ENCODE measurements around the gene LRRC32. TPM values are rescaled to one million over a fixed set of nuclear protein-coding genes. Genes with fewer than 3 reads are reported as not detected.

The LRRC32 gene
- total and polyA plus RNA-seq, 2 experiments from 2014 or later = 0.42 to 0.58 TPM

DNA sequence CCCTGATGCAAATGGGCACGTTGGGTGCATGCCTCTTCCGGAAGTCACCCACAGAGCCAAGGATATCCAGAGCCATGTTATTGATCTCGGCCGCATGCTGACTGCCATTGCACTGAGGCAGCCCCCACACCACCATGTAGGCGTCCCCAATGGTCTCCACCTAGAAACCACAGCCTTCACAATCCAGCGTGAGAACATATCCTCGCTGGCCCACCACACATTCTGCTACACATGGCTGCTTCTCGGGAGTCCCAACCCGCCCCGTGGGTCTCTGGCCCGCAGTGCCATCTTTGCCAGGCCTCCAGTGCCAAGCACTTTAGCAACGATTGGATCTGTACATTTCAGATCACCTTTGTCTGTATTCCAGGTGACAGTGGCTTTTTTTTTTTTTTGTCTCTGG is 26.2 kb upstream of the LRRC32 start (continued):
- TF ChIP-seq, protein P1, sequence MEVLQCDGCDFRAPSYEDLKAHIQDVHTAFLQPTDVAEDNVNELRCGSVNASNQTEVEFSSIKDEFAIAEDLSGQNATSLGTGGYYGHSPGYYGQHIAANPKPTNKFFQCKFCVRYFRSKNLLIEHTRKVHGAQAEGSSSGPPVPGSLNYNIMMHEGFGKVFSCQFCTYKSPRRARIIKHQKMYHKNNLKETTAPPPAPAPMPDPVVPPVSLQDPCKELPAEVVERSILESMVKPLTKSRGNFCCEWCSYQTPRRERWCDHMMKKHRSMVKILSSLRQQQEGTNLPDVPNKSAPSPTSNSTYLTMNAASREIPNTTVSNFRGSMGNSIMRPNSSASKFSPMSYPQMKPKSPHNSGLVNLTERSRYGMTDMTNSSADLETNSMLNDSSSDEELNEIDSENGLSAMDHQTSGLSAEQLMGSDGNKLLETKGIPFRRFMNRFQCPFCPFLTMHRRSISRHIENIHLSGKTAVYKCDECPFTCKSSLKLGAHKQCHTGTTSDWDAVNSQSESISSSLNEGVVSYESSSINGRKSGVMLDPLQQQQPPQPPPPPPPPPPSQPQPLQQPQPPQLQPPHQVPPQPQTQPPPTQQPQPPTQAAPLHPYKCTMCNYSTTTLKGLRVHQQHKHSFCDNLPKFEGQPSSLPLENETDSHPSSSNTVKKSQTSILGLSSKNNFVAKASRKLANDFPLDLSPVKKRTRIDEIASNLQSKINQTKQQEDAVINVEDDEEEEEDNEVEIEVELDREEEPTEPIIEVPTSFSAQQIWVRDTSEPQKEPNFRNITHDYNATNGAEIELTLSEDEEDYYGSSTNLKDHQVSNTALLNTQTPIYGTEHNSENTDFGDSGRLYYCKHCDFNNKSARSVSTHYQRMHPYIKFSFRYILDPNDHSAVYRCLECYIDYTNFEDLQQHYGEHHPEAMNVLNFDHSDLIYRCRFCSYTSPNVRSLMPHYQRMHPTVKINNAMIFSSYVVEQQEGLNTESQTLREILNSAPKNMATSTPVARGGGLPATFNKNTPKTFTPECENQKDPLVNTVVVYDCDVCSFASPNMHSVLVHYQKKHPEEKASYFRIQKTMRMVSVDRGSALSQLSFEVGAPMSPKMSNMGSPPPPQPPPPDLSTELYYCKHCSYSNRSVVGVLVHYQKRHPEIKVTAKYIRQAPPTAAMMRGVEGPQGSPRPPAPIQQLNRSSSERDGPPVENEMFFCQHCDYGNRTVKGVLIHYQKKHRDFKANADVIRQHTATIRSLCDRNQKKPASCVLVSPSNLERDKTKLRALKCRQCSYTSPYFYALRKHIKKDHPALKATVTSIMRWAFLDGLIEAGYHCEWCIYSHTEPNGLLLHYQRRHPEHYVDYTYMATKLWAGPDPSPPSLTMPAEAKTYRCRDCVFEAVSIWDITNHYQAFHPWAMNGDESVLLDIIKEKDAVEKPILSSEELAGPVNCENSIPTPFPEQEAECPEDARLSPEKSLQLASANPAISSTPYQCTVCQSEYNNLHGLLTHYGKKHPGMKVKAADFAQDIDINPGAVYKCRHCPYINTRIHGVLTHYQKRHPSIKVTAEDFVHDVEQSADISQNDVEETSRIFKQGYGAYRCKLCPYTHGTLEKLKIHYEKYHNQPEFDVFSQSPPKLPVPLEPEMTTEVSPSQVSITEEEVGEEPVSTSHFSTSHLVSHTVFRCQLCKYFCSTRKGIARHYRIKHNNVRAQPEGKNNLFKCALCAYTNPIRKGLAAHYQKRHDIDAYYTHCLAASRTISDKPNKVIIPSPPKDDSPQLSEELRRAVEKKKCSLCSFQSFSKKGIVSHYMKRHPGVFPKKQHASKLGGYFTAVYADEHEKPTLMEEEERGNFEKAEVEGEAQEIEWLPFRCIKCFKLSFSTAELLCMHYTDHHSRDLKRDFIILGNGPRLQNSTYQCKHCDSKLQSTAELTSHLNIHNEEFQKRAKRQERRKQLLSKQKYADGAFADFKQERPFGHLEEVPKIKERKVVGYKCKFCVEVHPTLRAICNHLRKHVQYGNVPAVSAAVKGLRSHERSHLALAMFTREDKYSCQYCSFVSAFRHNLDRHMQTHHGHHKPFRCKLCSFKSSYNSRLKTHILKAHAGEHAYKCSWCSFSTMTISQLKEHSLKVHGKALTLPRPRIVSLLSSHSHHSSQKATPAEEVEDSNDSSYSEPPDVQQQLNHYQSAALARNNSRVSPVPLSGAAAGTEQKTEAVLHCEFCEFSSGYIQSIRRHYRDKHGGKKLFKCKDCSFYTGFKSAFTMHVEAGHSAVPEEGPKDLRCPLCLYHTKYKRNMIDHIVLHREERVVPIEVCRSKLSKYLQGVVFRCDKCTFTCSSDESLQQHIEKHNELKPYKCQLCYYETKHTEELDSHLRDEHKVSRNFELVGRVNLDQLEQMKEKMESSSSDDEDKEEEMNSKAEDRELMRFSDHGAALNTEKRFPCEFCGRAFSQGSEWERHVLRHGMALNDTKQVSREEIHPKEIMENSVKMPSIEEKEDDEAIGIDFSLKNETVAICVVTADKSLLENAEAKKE (CRISPR knock-in tag; IDR thresholded peaks at IDR 0.05) = no peak
- no peak for TF ChIP-seq ZNF114 (CRISPR knock-in tag; IDR thresholded peaks at IDR 0.05)
- TF ChIP-seq POLR2AphosphoS5 (IDR thresholded peaks at IDR 0.05; ENCODE audit: low read depth) = no peak
- TF ChIP-seq, protein P2, sequence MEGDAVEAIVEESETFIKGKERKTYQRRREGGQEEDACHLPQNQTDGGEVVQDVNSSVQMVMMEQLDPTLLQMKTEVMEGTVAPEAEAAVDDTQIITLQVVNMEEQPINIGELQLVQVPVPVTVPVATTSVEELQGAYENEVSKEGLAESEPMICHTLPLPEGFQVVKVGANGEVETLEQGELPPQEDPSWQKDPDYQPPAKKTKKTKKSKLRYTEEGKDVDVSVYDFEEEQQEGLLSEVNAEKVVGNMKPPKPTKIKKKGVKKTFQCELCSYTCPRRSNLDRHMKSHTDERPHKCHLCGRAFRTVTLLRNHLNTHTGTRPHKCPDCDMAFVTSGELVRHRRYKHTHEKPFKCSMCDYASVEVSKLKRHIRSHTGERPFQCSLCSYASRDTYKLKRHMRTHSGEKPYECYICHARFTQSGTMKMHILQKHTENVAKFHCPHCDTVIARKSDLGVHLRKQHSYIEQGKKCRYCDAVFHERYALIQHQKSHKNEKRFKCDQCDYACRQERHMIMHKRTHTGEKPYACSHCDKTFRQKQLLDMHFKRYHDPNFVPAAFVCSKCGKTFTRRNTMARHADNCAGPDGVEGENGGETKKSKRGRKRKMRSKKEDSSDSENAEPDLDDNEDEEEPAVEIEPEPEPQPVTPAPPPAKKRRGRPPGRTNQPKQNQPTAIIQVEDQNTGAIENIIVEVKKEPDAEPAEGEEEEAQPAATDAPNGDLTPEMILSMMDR (conservative IDR thresholded peaks at IDR 0.05; ENCODE audit: low read depth in 2 of 2) = no peak

DNA sequence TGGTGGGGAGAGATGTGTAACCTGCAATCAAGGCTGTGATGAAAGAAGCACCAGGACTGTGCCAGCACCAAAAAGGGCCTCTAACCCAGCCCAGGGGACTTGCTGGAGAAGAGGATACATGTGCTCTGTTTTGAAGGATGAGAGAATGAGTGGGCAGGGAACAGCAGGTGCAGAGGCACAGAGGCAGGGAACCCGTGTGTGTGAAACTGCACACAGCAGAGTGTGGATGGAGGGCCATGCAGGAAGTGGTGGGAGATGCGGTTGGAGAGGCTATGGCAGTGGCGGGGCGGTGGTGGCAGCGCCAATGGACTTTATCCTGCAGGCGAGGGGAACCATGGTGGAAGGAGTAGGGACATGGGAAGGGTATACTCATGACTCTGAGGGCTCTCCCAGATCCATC is 25.2 kb upstream of the LRRC32 start:
- no peaks in the 10 kb centered on the region for H3K36me3 Mint-ChIP-seq (ENCODE audit: low read depth)
- H3K4me1 ChIP-seq (ENCODE audit: insufficient read depth) = peaks cover 10% of the 10 kb centered on the region
- H3K27me3 ChIP-seq (ENCODE audit: insufficient read depth) = no peaks in the 10 kb centered on the region
- H3K79me2 ChIP-seq (replicated peaks; ENCODE audit: insufficient read depth) = no peaks in the 10 kb centered on the region
- 0 out of 2 replicates have a peak, but pooled peaks cover 4% of the 10 kb centered on the region for H3F3A ChIP-seq (replicated peaks; ENCODE audit: low read depth)
- no peak overlapping the region for H3K4me3 Mint-ChIP-seq
- DNase-seq (ENCODE audit: low spot score) (no peak), ATAC-seq (no peak)
- H3K27ac Mint-ChIP-seq = no peak overlapping the region
- H3K36me3 ChIP-seq (ENCODE audit: insufficient read depth) = no peaks in the 10 kb centered on the region
- H3K27me3 Mint-ChIP-seq (ENCODE audit: insufficient read depth, low read depth, poor library complexity) = peaks cover 9% of the 10 kb centered on the region
- no peaks in the 10 kb centered on the region for H4K20me1 ChIP-seq (replicated peaks; ENCODE audit: insufficient read depth)
- H3K9me2 ChIP-seq (ENCODE audit: insufficient read depth) = no peaks in the 10 kb centered on the region
- H3K9me3 Mint-ChIP-seq = no peaks in the 10 kb centered on the region
- H3K4me3 ChIP-seq = no peak overlapping the region
- H3K4me2 ChIP-seq = no peak overlapping the region
- no peak overlapping the region for H2AFZ ChIP-seq
- H3K27ac ChIP-seq (ENCODE audit: low read depth) = no peak overlapping the region
- peaks cover 17% of the 10 kb centered on the region for H3K4me1 Mint-ChIP-seq
- TF ChIP-seq EZH2 (IDR thresholded peaks at IDR 0.05; ENCODE audit: low read depth, unreplicated experiment) (no peak), JUNB (IDR thresholded peaks at IDR 0.05; ENCODE audit: unreplicated experiment) (no peak), CREB1 (CRISPR knock-in tag; IDR thresholded peaks at IDR 0.05; ENCODE audit: low read depth) (no peak), STAT1 (IDR thresholded peaks at IDR 0.05; ENCODE audit: unreplicated experiment) (no peak), NANOG (IDR thresholded peaks at IDR 0.05; ENCODE audit: borderline replicate concordance) (no peak), ZNF114 (CRISPR knock-in tag; IDR thresholded peaks at IDR 0.05) (no peak)
- TF ChIP-seq, protein P1 (CRISPR knock-in tag; IDR thresholded peaks at IDR 0.05) = no peak
